Prostate gland (tissue), 2 donors: ENCODE measurements around the gene DLEU7.

Source experiments
- POLR2A ChIP-seq: fragments of 450-650 bp; IDR thresholded peaks from one replicate; pipeline ENCODE4 v1.6.1; 2016; ENCODE audit warnings: antibody characterized with exemption, mild to moderate bottlenecking
- POLR2AphosphoS5 ChIP-seq: sonication (generic); formaldehyde crosslinking; IDR thresholded peaks from one replicate; pipeline ENCODE4 v1.6.1; 2017; ENCODE audit warnings: antibody characterized with exemption
- TF ChIP-seq, protein P1 (sequence below), 4 experiments: fragments of 200-600 bp in 2 of 4; fragments of 450-650 bp in 2 of 4; sonication (generic) in 2 of 4; IDR thresholded peaks; 1 replicate in 3 of 4; 2 replicates in 1 of 4; pipeline ENCODE4 v1.5.1; 2016 to 2019; ENCODE audit warnings: antibody characterized with exemption in 4 of 4, mild to moderate bottlenecking in 2 of 4, moderate library complexity in 2 of 4

DNA sequence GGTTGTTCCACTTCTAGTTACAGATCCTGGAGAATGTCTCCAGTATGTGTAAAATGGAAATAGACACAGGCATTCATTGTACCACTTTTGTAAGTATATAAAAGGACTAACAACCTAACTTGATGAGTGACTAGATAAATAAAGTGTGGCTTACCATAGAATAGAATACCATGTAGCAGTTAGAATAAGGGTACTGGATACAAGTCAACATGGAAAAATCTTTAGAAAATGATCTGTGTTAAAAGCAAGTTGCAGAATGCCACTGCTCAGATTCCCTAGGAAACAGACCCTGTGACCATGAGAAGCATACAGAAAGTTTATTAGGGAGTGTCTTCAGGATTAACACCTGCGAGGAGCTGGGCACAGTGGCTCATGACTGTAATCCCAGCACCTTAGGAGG, 40.2 kb upstream of the DLEU7 start:
- TF ChIP-seq, protein P1, sequence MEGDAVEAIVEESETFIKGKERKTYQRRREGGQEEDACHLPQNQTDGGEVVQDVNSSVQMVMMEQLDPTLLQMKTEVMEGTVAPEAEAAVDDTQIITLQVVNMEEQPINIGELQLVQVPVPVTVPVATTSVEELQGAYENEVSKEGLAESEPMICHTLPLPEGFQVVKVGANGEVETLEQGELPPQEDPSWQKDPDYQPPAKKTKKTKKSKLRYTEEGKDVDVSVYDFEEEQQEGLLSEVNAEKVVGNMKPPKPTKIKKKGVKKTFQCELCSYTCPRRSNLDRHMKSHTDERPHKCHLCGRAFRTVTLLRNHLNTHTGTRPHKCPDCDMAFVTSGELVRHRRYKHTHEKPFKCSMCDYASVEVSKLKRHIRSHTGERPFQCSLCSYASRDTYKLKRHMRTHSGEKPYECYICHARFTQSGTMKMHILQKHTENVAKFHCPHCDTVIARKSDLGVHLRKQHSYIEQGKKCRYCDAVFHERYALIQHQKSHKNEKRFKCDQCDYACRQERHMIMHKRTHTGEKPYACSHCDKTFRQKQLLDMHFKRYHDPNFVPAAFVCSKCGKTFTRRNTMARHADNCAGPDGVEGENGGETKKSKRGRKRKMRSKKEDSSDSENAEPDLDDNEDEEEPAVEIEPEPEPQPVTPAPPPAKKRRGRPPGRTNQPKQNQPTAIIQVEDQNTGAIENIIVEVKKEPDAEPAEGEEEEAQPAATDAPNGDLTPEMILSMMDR (IDR thresholded peaks at IDR 0.05): no peak
- no peak for TF ChIP-seq POLR2AphosphoS5
- no peak for TF ChIP-seq POLR2A
